Dendritic cell treated with granulocyte-macrophage colony-stimulating factor and Interleukin-4, amounts not matched to agents 40 ng/mL and 50 ng/mL, for 4 days (primary cell): ENCODE measurements around the gene HACD4.

ENCODE experiments used
- H3K27ac Mint-ChIP-seq: one replicate; pipeline ENCODE4 v1.8.0; 2022; ENCODE audit warnings: mild to moderate bottlenecking, mixed read lengths
- H3K27me3 Mint-ChIP-seq: one replicate; pipeline ENCODE4 v1.8.0; 2022; ENCODE audit warnings: mild to moderate bottlenecking, mixed read lengths
- H3K36me3 Mint-ChIP-seq: one replicate; pipeline ENCODE4 v1.8.0; 2022; ENCODE audit warnings: low read depth, mixed read lengths
- H3K4me1 Mint-ChIP-seq: one replicate; pipeline ENCODE4 v1.8.0; 2022; ENCODE audit warnings: low read depth, mixed read lengths
- H3K4me3 Mint-ChIP-seq: one replicate; pipeline ENCODE4 v1.8.0; 2022; ENCODE audit warnings: mild to moderate bottlenecking, moderate library complexity, mixed read lengths
- H3K9me3 Mint-ChIP-seq: one replicate; pipeline ENCODE4 v1.8.0; 2022; ENCODE audit warnings: mixed read lengths
- intact Hi-C: fragments of 100-400 bp; cut with micrococcal nuclease; formaldehyde crosslinking; loops from one replicate; pipeline ENCODE4 v1.15.0; 2022

The HACD4 gene

GRCh38 chr9:21031091-21031807 is at the start of gene HACD4:
HACD4 (minus strand) TSS chr9:21031640; CDS start chr9:21031590, 50 bp downstream.
- Mint-ChIP-seq H3K36me3 (peaks cover under 1% of the 10 kb centered on the region), H3K4me3 (peak within 1 kb of the TSS; percentile 13)

GRCh38 chr9:21080793-21081192 is 49.4 kb upstream of the HACD4 start:
- no peak overlapping the region for H3K4me3 Mint-ChIP-seq
- H3K9me3 Mint-ChIP-seq: no peaks in the 10 kb centered on the region
- H3K27ac Mint-ChIP-seq: no peak overlapping the region
- intact Hi-C loops: no loop called here
- no peaks in the 10 kb centered on the region for H3K27me3 Mint-ChIP-seq
- H3K36me3 Mint-ChIP-seq: no peaks in the 10 kb centered on the region
- H3K4me1 Mint-ChIP-seq: peaks cover 21% of the 10 kb centered on the region

More at GRCh38 chr9:21031091-21031807, at the start of gene HACD4:
- Mint-ChIP-seq H3K27me3 (peaks cover 1% of the 10 kb centered on the region), H3K4me1 (peaks cover 9% of the 10 kb centered on the region), H3K9me3 (peaks cover 8% of the 10 kb centered on the region), H3K27ac (no peak within 1 kb of the TSS)
- intact Hi-C loops: loop anchor here (5.0 kb wide), 2 partner anchors 36 to 66 kb away; no protein-coding TSS in a partner anchor

- intact Hi-C loops: loop anchor here (5.0 kb wide), 1 partner anchor 34 kb away; no protein-coding TSS in a partner anchor
- Mint-ChIP-seq H3K4me3 (no peak overlapping the region), H3K36me3 (no peaks in the 10 kb centered on the region), H3K27ac (no peak overlapping the region), H3K9me3 (no peaks in the 10 kb centered on the region), H3K27me3 (peaks cover 2% of the 10 kb centered on the region), H3K4me1 (peaks cover 21% of the 10 kb centered on the region)
Observed at GRCh38 chr9:21078702-21079101, 47.3 kb upstream of the HACD4 start.

GRCh38 chr9:21077781-21078180 is 46.3 kb upstream of the HACD4 start, which contains the start of gene IFNB1:
IFNB1 (minus strand) TSS chr9:21077942; CDS start chr9:21077869, 73 bp downstream.
- intact Hi-C loops: loop anchor here (5.0 kb wide), 1 partner anchor 35 kb away; no protein-coding TSS in a partner anchor
- H3K9me3 Mint-ChIP-seq: no peaks in the 10 kb centered on the region
- no peak within 1 kb of the TSS for H3K4me3 Mint-ChIP-seq
- H3K4me1 Mint-ChIP-seq: peaks cover 21% of the 10 kb centered on the region
- peaks cover 2% of the 10 kb centered on the region for H3K27me3 Mint-ChIP-seq
- H3K36me3 Mint-ChIP-seq: no peaks in the 10 kb centered on the region
- H3K27ac Mint-ChIP-seq: no peak within 1 kb of the TSS

- Mint-ChIP-seq H3K9me3 (no peaks in the 10 kb centered on the region), H3K36me3 (no peaks in the 10 kb centered on the region), H3K27ac (no peak overlapping the region), H3K4me1 (peaks cover 16% of the 10 kb centered on the region), H3K27me3 (peaks cover 4% of the 10 kb centered on the region), H3K4me3 (no peak overlapping the region)
- intact Hi-C loops: loop anchor here (5.0 kb wide), 1 partner anchor 37 kb away; no protein-coding TSS in a partner anchor
Observed at GRCh38 chr9:21075484-21075883, 44.0 kb upstream of the HACD4 start.

- Mint-ChIP-seq H3K27me3 (peaks cover 4% of the 10 kb centered on the region), H3K9me3 (no peaks in the 10 kb centered on the region), H3K36me3 (no peaks in the 10 kb centered on the region), H3K27ac (no peak overlapping the region), H3K4me3 (no peak overlapping the region), H3K4me1 (peaks cover 21% of the 10 kb centered on the region)
- intact Hi-C loops: no loop called here
Observed at GRCh38 chr9:21070906-21071305, 39.5 kb upstream of the HACD4 start.

- no peak overlapping the region for H3K27ac Mint-ChIP-seq
- intact Hi-C loops: no loop called here
- no peak overlapping the region for H3K4me3 Mint-ChIP-seq
- H3K4me1 Mint-ChIP-seq: peaks cover 21% of the 10 kb centered on the region
- no peaks in the 10 kb centered on the region for H3K36me3 Mint-ChIP-seq
- peaks cover 2% of the 10 kb centered on the region for H3K27me3 Mint-ChIP-seq
- H3K9me3 Mint-ChIP-seq: no peaks in the 10 kb centered on the region
Observed at GRCh38 chr9:21070171-21070571, 38.7 kb upstream of the HACD4 start.

- Mint-ChIP-seq H3K4me1 (peaks cover 12% of the 10 kb centered on the region), H3K27ac (peak overlapping the region; percentile 20), H3K36me3 (no peaks in the 10 kb centered on the region), H3K4me3 (no peak overlapping the region), H3K27me3 (no peaks in the 10 kb centered on the region), H3K9me3 (no peaks in the 10 kb centered on the region)
- intact Hi-C loops: no loop called here
Observed at GRCh38 chr9:21060919-21061561, 29.6 kb upstream of the HACD4 start.

- H3K4me1 Mint-ChIP-seq: peaks cover 18% of the 10 kb centered on the region
- no peak overlapping the region for H3K4me3 Mint-ChIP-seq
- H3K27me3 Mint-ChIP-seq: no peaks in the 10 kb centered on the region
- intact Hi-C loops: no loop called here
- no peaks in the 10 kb centered on the region for H3K9me3 Mint-ChIP-seq
- no peaks in the 10 kb centered on the region for H3K36me3 Mint-ChIP-seq
- no peak overlapping the region for H3K27ac Mint-ChIP-seq
Observed at GRCh38 chr9:21056931-21057330, 25.5 kb upstream of the HACD4 start.

- no peak overlapping the region for H3K27ac Mint-ChIP-seq
- H3K36me3 Mint-ChIP-seq: no peaks in the 10 kb centered on the region
- intact Hi-C loops: no loop called here
- H3K27me3 Mint-ChIP-seq: no peaks in the 10 kb centered on the region
- no peaks in the 10 kb centered on the region for H3K9me3 Mint-ChIP-seq
- H3K4me3 Mint-ChIP-seq: no peak overlapping the region
- peaks cover 6% of the 10 kb centered on the region for H3K4me1 Mint-ChIP-seq
Observed at GRCh38 chr9:21053851-21054250, 22.4 kb upstream of the HACD4 start.

GRCh38 chr9:21047281-21047691 is 15.8 kb upstream of the HACD4 start:
- H3K27ac Mint-ChIP-seq: no peak overlapping the region
- intact Hi-C loops: no loop called here
- no peak overlapping the region for H3K4me3 Mint-ChIP-seq
- no peaks in the 10 kb centered on the region for H3K27me3 Mint-ChIP-seq
- no peaks in the 10 kb centered on the region for H3K36me3 Mint-ChIP-seq
- no peaks in the 10 kb centered on the region for H3K9me3 Mint-ChIP-seq
- H3K4me1 Mint-ChIP-seq: peaks cover 8% of the 10 kb centered on the region

GRCh38 chr9:21043841-21044240 is 12.4 kb upstream of the HACD4 start:
- H3K9me3 Mint-ChIP-seq: no peaks in the 10 kb centered on the region
- no peak overlapping the region for H3K4me3 Mint-ChIP-seq
- peaks cover 8% of the 10 kb centered on the region for H3K4me1 Mint-ChIP-seq
- no peaks in the 10 kb centered on the region for H3K36me3 Mint-ChIP-seq
- intact Hi-C loops: no loop called here
- H3K27me3 Mint-ChIP-seq: no peaks in the 10 kb centered on the region
- H3K27ac Mint-ChIP-seq: no peak overlapping the region

GRCh38 chr9:21042466-21042865 is 11.0 kb upstream of the HACD4 start:
- no peak overlapping the region for H3K27ac Mint-ChIP-seq
- H3K9me3 Mint-ChIP-seq: no peaks in the 10 kb centered on the region
- H3K27me3 Mint-ChIP-seq: no peaks in the 10 kb centered on the region
- peaks cover 4% of the 10 kb centered on the region for H3K4me1 Mint-ChIP-seq
- intact Hi-C loops: no loop called here
- no peaks in the 10 kb centered on the region for H3K36me3 Mint-ChIP-seq
- H3K4me3 Mint-ChIP-seq: no peak overlapping the region

GRCh38 chr9:21039302-21039701 is 7.9 kb upstream of the HACD4 start:
- intact Hi-C loops: no loop called here
- no peak overlapping the region for H3K27ac Mint-ChIP-seq

More at GRCh38 chr9:21039302-21039701, 7.9 kb upstream of the HACD4 start:
- H3K36me3 Mint-ChIP-seq: no peaks in the 10 kb centered on the region
- no peak overlapping the region for H3K4me3 Mint-ChIP-seq
- no peaks in the 10 kb centered on the region for H3K27me3 Mint-ChIP-seq
- H3K4me1 Mint-ChIP-seq: no peaks in the 10 kb centered on the region
- no peaks in the 10 kb centered on the region for H3K9me3 Mint-ChIP-seq
